Esophagus squamous epithelium (tissue), 4 donors: ENCODE results near the gene CTNNA3.

Source experiments
- CTCF ChIP-seq, 6 experiments: fragments of 450-650 bp in 4 of 6; fragments of 200-600 bp in 2 of 6; sonication (generic) in 2 of 6; IDR thresholded peaks; one replicate each; pipeline ENCODE4 v1.5.1; 2016 to 2019; ENCODE audit warnings: antibody characterized with exemption in 6 of 6, mild to moderate bottlenecking in 4 of 6, moderate library complexity in 4 of 6
- POLR2A ChIP-seq, 4 donors: fragments of 450-650 bp; IDR thresholded peaks; one replicate each; pipeline ENCODE4 v1.6.1; 2017; ENCODE audit warnings: antibody characterized with exemption in 4 of 4, mild to moderate bottlenecking in 4 of 4, moderate library complexity in 3 of 4

- no peak for TF ChIP-seq POLR2A (IDR thresholded peaks at IDR 0.05)
- no peak for TF ChIP-seq CTCF (IDR thresholded peaks at IDR 0.05)
Measured at GRCh38 chr10:66651308-66652082, 1044.5 kb downstream of the CTNNA3 start.
